HepG2 (cell line): Measurements from ENCODE around the gene SEMA6B. TPM values are rescaled to one million over a fixed set of nuclear protein-coding genes. Genes with fewer than 3 reads are reported as not detected.

ENCODE experiments used
- ATAC-seq: fragments of 200-7000 bp; cut with Tn5 transposase; 3 replicates; pipeline ENCODE4 v1.9.1; 2020; ENCODE audit warnings: mild to moderate bottlenecking, moderate library complexity
- BruUV-seq: library from RNA; stranded (reverse); fragments of 400-500 nt; replicated peaks from 2 replicates; lab custom pipeline; 2021; lab: Mats Ljungman, UMichigan
- CTCF ChIA-PET: fragments of 300-600 bp; formaldehyde crosslinking; extraction: SDS; loops from one replicate; lab custom pipeline; 2021; ENCODE audit warnings: low total read pairs, inconsistent platforms, low intra/inter-chr PET ratio; lab: Yijun Ruan, JAX
- POLR2A ChIA-PET: fragments of 350-600 bp; sonication (Branson Sonifier 250); formaldehyde crosslinking; loops from one replicate; lab custom pipeline; 2020; ENCODE audit warnings: antibody characterized with exemption, inconsistent platforms; lab: Yijun Ruan, JAX
- DNase-seq: peaks from one replicate; pipeline ENCODE4 v3.0.0-alpha.2; 2015; ENCODE audit warnings: low spot score
- FAIRE-seq: peaks from 3 replicates; lab custom pipeline; 2011; peaks lifted over from hg19 to GRCh38; lab: Jason Lieb, UNC
- H2AFZ ChIP-seq: one replicate; pipeline ENCODE4 v1.6.1; 2011; ENCODE audit warnings: low read length, inconsistent platforms
- H3K27ac ChIP-seq: fragments of 300-600 bp; 3 replicates; pipeline ENCODE4 v1.8.0; 2011; ENCODE audit warnings: mixed run types, mild to moderate bottlenecking, mixed read lengths, low read length, inconsistent platforms; ENCODE audit not compliant: insufficient read depth; ENCODE audit errors: extremely low read length
- H3K27me3 ChIP-seq, 2 experiments: fragments of 200-600 bp in 1 of 2; 2 replicates in 1 of 2; 3 replicates in 1 of 2; pipeline versions ENCODE4 v1.6.0 to v1.8.0; 2011; ENCODE audit warnings: low read length in 2 of 2, mild to moderate bottlenecking in 2 of 2, moderate library complexity in 2 of 2, inconsistent platforms in 1 of 2; ENCODE audit not compliant: insufficient read depth in 2 of 2, control insufficient read depth in 1 of 2
- H3K36me3 ChIP-seq, 2 experiments: fragments of 200-600 bp in 1 of 2; replicated peaks in 1 of 2; 2 replicates in 1 of 2; 3 replicates in 1 of 2; pipeline versions ENCODE4 v1.5.1 to v1.8.0; 2011; ENCODE audit warnings: low read length in 2 of 2, inconsistent platforms in 1 of 2; ENCODE audit not compliant: insufficient read depth in 2 of 2, control insufficient read depth in 1 of 2
- H3K4me1 ChIP-seq: 2 replicates; pipeline ENCODE4 v1.5.1; 2012; ENCODE audit warnings: low read length, inconsistent platforms; ENCODE audit not compliant: insufficient read depth
- H3K4me2 ChIP-seq: 2 replicates; pipeline ENCODE4 v1.6.0; 2011; ENCODE audit warnings: low read depth, low read length, inconsistent platforms
- H3K4me3 ChIP-seq, 3 experiments: fragments of 200-600 bp in 1 of 3; sonication (generic), shearing (Covaris generic) in 1 of 3; replicated peaks in 1 of 3; 2 replicates each; pipeline ENCODE4 v1.5.1; 2011 to 2016; ENCODE audit warnings: low read length in 3 of 3, inconsistent platforms in 2 of 3, low read depth in 2 of 3, mild to moderate bottlenecking in 2 of 3, control low read depth in 1 of 3, mixed read lengths in 1 of 3; ENCODE audit not compliant: insufficient read depth in 1 of 3
- H3K79me2 ChIP-seq: one replicate; pipeline ENCODE4 v1.6.1; 2011; ENCODE audit warnings: low read length, inconsistent platforms; ENCODE audit not compliant: insufficient read depth
- H3K9ac ChIP-seq: 2 replicates; pipeline ENCODE4 v1.6.0; 2011; ENCODE audit warnings: mild to moderate bottlenecking, low read depth, low read length, inconsistent platforms; ENCODE audit not compliant: insufficient read depth
- H3K9me3 ChIP-seq: 2 replicates; pipeline ENCODE4 v1.5.1; 2012; ENCODE audit warnings: mild to moderate bottlenecking, low read length
- H4K20me1 ChIP-seq: 2 replicates; pipeline ENCODE4 v1.6.0; 2011; ENCODE audit warnings: inconsistent platforms, mild to moderate bottlenecking, low read length, moderate library complexity; ENCODE audit not compliant: insufficient read depth
- PCBP1 ChIP-seq: fragments of 200-400 bp; formaldehyde crosslinking; IDR thresholded peaks from 2 replicates; pipeline ENCODE4 v1.6.1; 2017; ENCODE audit warnings: mild to moderate bottlenecking, low read depth, low read length, borderline replicate concordance
- ZBED4 ChIP-seq: sonication (generic); formaldehyde crosslinking; IDR thresholded peaks from 2 replicates; pipeline ENCODE4 v1.4.0; 2020; ENCODE audit warnings: missing genetic modification reagents, borderline replicate concordance
- ZNF619 ChIP-seq: sonication (generic); formaldehyde crosslinking; IDR thresholded peaks from 2 replicates; pipeline ENCODE4 v1.4.0; 2020; ENCODE audit warnings: mild to moderate bottlenecking, missing genetic modification reagents
- WGBS: methylation state at CpG from one replicate; pipeline ENCODE4 v1.1.6; 2017; ENCODE audit warnings: low lambda C conversion rate; 5-methylcytosine and 5-hydroxymethylcytosine counted together
- in situ Hi-C: cut with HindIII; loops from 2 replicates; pipeline ENCODE4 v1.10.0; 2017; ENCODE audit warnings: low pct_unique_long_range_greater_than_20kb; ENCODE audit not compliant: extremely low pct_ligation_motif_present
- intact Hi-C: fragments of 100-400 bp; cut with micrococcal nuclease; formaldehyde crosslinking; loops from one replicate; pipeline ENCODE4 v1.10.0; 2022; ENCODE audit not compliant: unreplicated experiment
- polyA plus RNA-seq, 8 experiments: library from polyadenylated mRNA; depleted of rRNA in 3 of 8; stranded (reverse) in 7 of 8; unstranded in 1 of 8; fragments of >200 nt; fragmentation: Illumina TruSeq in 4 of 8; extraction: Trizol in 4 of 8; gene quantifications; 2 replicates each; pipeline versions ENCODE4 v1.2.1 to v1.2.3, GENCODE V29; 2011 to 2016; ENCODE audit warnings: low read depth in 4 of 8, missing spikeins in 1 of 8, mixed read lengths in 1 of 8; ENCODE audit not compliant: insufficient read depth in 1 of 8
- total RNA-seq, 5 experiments: library from RNA; depleted of rRNA; stranded (reverse); fragments of >200 nt; fragmentation: Illumina TruSeq; extraction: Trizol; gene quantifications; 2 replicates each; pipeline ENCODE4 v1.2.3, GENCODE V29; 2016; ENCODE audit warnings: low read depth in 1 of 5

The SEMA6B gene
- total and polyA plus RNA-seq, 2 of the 13 experiments (the other 11 are each of a cell fraction or from before 2014, with no cell fraction given): 45.5 to 67.1 TPM

GRCh38 chr19:4556597-4557127 lies 2.8 kb downstream of the SEMA6B start:
- Histone ChIP-seq H3K9ac (no peak overlapping the region), H3K27ac (no peak overlapping the region), H3K9me3 (no peaks in the 10 kb centered on the region), H3K36me3 (peaks cover 37 to 58% of the 10 kb centered on the region in 2 experiments), H3K4me3 (no peak overlapping the region), H3K79me2 (peaks cover 6% of the 10 kb centered on the region), H3K27me3 (no peaks in the 10 kb centered on the region), H4K20me1 (peaks cover 9% of the 10 kb centered on the region; the same call in 1 of the 2 replicates), H2AFZ (no peak overlapping the region), H3K4me1 (no peaks in the 10 kb centered on the region), H3K4me2 (no peak overlapping the region)
- intact Hi-C loops: no loop called here
- WGBS: 97% methylated on average over 19 of the region's 25 CpGs
- DNase-seq (no peak), ATAC-seq (peak; percentile 34), FAIRE-seq (no peak)
- ChIA-PET POLR2A (no interaction called here), CTCF (no interaction called here)
- no TSS peak for BruUV-seq
- TF ChIP-seq PCBP1 (0 out of 2 replicates have a peak, but pooled peaks have one; percentile 7), ZBED4 (CRISPR knock-in tag) (no peak), ZNF619 (CRISPR knock-in tag) (no peak)
- in situ Hi-C loops: no loop called here
